Endometrium (tissue), 2 donors: ENCODE data around the gene STAT4.
"Not testable (repeated sequence)": the region's sequence is repeated elsewhere in the genome, so short reads cannot be mapped to it uniquely, and the experiment has no call there.

Experiments used
- FAIRE-seq: peaks from 2 replicates; lab custom pipeline; 2012; peaks lifted over from hg19 to GRCh38; lab: Jason Lieb, UNC
- donor health status: control.
- donor health status: control.

Gene STAT4

GRCh38 chr2:191013932-191014652 is 136.7 kb downstream of the STAT4 start, which contains the start of gene STAT1:
TSS of gene STAT1 (minus strand) at chr2:191014171. CDS start at chr2:191010003, 4,168 bp downstream.
- no peak for FAIRE-seq

- FAIRE-seq, result no peak
Observed at GRCh38 chr2:191013682-191013931, 137.2 kb downstream of the STAT4 start.

GRCh38 chr2:191012845-191013681 is 137.7 kb downstream of the STAT4 start:
- FAIRE-seq, result no peak

GRCh38 chr2:191012346-191012745 is 138.4 kb downstream of the STAT4 start:
- FAIRE-seq, result no peak

GRCh38 chr2:191010887-191011885 is 139.6 kb downstream of the STAT4 start:
- no peak for FAIRE-seq

- no peak for FAIRE-seq
Observed at GRCh38 chr2:191009541-191010374, 141.0 kb downstream of the STAT4 start.

- FAIRE-seq, result no peak
Observed at GRCh38 chr2:191008286-191008685, 142.5 kb downstream of the STAT4 start.

- peak; percentile 85 for FAIRE-seq
Observed at GRCh38 chr2:191006997-191007783, 143.6 kb downstream of the STAT4 start.

- no peak for FAIRE-seq
Observed at GRCh38 chr2:191006297-191006696, 144.5 kb downstream of the STAT4 start.

- FAIRE-seq, result no peak
Observed at GRCh38 chr2:191003405-191004309, 147.1 kb downstream of the STAT4 start.

GRCh38 chr2:191001624-191002023 is 149.2 kb downstream of the STAT4 start:
- FAIRE-seq, result no peak

GRCh38 chr2:191001032-191001431 is 149.8 kb downstream of the STAT4 start:
- FAIRE-seq, result no peak

- no peak for FAIRE-seq
Observed at GRCh38 chr2:190999949-191000665, 150.7 kb downstream of the STAT4 start.

- FAIRE-seq, result no peak
Observed at GRCh38 chr2:190999058-190999457, 151.7 kb downstream of the STAT4 start.

- no peak for FAIRE-seq
Observed at GRCh38 chr2:190997526-190998113, 153.2 kb downstream of the STAT4 start.

GRCh38 chr2:190996947-190997346 is 153.8 kb downstream of the STAT4 start:
- FAIRE-seq, result no peak

GRCh38 chr2:190996338-190996946 is 154.4 kb downstream of the STAT4 start:
- no peak for FAIRE-seq

- not testable (repeated sequence) for FAIRE-seq
Observed at GRCh38 chr2:190995315-190995714, 155.5 kb downstream of the STAT4 start.
